Stimulated activated naive CD4-positive, alpha-beta T cell (primary cell): ENCODE results near the gene CCDC192.

Experiments used
- DNase-seq, 6 experiments: peaks; one replicate each; lab custom pipeline; 2025; lab: John Stamatoyannopoulos, UW

CCDC192 gene

GRCh38 chr5:127810017-127810416 lies 106.8 kb downstream of the CCDC192 start:
- no peak for DNase-seq

- no peak for DNase-seq
These were observed 107.7 kb downstream of the CCDC192 start for GRCh38 chr5:127810707-127811490.

- DNase-seq, result no peak
These were observed 109.4 kb downstream of the CCDC192 start for GRCh38 chr5:127812570-127812969.

GRCh38 chr5:127813633-127814587 lies 110.7 kb downstream of the CCDC192 start:
- no peak for DNase-seq

GRCh38 chr5:127814588-127814973 lies 111.4 kb downstream of the CCDC192 start:
- no peak for DNase-seq

GRCh38 chr5:127820910-127821553 lies 117.8 kb downstream of the CCDC192 start:
- DNase-seq, result no peak

- DNase-seq, result no peak
These were observed 118.7 kb downstream of the CCDC192 start for GRCh38 chr5:127821896-127822295.

- no peak for DNase-seq
These were observed 120.9 kb downstream of the CCDC192 start for GRCh38 chr5:127824126-127824525.

GRCh38 chr5:127826011-127826410 lies 122.8 kb downstream of the CCDC192 start:
- no peak for DNase-seq

- no peak for DNase-seq
These were observed 124.3 kb downstream of the CCDC192 start for GRCh38 chr5:127827451-127827850.

- no peak for DNase-seq
These were observed 127.0 kb downstream of the CCDC192 start for GRCh38 chr5:127830157-127830556.

- DNase-seq, result no peak
These were observed 127.8 kb downstream of the CCDC192 start for GRCh38 chr5:127830829-127831598.

- DNase-seq, result no peak
These were observed 128.9 kb downstream of the CCDC192 start for GRCh38 chr5:127832067-127832466.

GRCh38 chr5:127834094-127834531 lies 130.9 kb downstream of the CCDC192 start:
- no peak for DNase-seq

GRCh38 chr5:127834554-127834953 lies 131.4 kb downstream of the CCDC192 start:
- DNase-seq, result no peak

GRCh38 chr5:127838661-127839060 lies 135.5 kb downstream of the CCDC192 start:
- DNase-seq, result no peak

- DNase-seq, result no peak
These were observed 135.9 kb downstream of the CCDC192 start for GRCh38 chr5:127839072-127839471.

GRCh38 chr5:127839496-127840197 lies 136.5 kb downstream of the CCDC192 start:
- DNase-seq, result no peak

- no peak for DNase-seq
These were observed 137.0 kb downstream of the CCDC192 start for GRCh38 chr5:127840198-127840524.

GRCh38 chr5:127840809-127841208 lies 137.6 kb downstream of the CCDC192 start:
- no peak for DNase-seq

GRCh38 chr5:127844581-127845021 lies 141.4 kb downstream of the CCDC192 start:
- DNase-seq, result no peak
